GM21526 (cell line): ENCODE measurements around the gene WDTC1.

ENCODE experiments used
- ATAC-seq: cut with Tn5 transposase; IDR thresholded peaks from one replicate; pipeline ENCODE4 v1.9.1; 2021; ENCODE audit warnings: moderate library complexity; ENCODE audit not compliant: unreplicated experiment, low FRiP score

WDTC1 gene

GRCh38 chr1:27351541-27352107, 117.2 kb downstream of the WDTC1 start:
- no peak for ATAC-seq

- ATAC-seq = no peak
Measured at GRCh38 chr1:27353166-27353565, 118.7 kb downstream of the WDTC1 start.

- ATAC-seq = no peak
Measured at GRCh38 chr1:27353629-27354028, 119.2 kb downstream of the WDTC1 start.

- ATAC-seq = no peak
Measured at GRCh38 chr1:27355683-27356082, 121.3 kb downstream of the WDTC1 start.

GRCh38 chr1:27356277-27356618, 121.8 kb downstream of the WDTC1 start:
- no peak for ATAC-seq

GRCh38 chr1:27356619-27357280, 122.3 kb downstream of the WDTC1 start:
- no peak for ATAC-seq

- ATAC-seq = no peak
Measured at GRCh38 chr1:27357281-27358037, 123.0 kb downstream of the WDTC1 start.
